Daoy (cell line): ENCODE data around the gene THSD4. TPM values are rescaled to one million over a fixed set of nuclear protein-coding genes. Genes with fewer than 3 reads are reported as not detected.

ENCODE experiments used
- DNase-seq: peaks from one replicate; pipeline ENCODE4 v3.0.0-alpha.2; 2015; ENCODE audit warnings: low read depth
- total RNA-seq: library from RNA; depleted of rRNA; stranded (reverse); fragments of >200 nt; shearing (Covaris generic); gene quantifications from 2 replicates; pipeline ENCODE4 v1.2.3, GENCODE V29; 2014; rRNA removed

Gene THSD4
- total RNA-seq, 1 experiment from 2014 or later: 5.4 TPM

GRCh38 chr15:71825021-71825730 lies 709.9 kb downstream of the THSD4 start:
- no peak for DNase-seq

GRCh38 chr15:71826196-71826595 lies 710.9 kb downstream of the THSD4 start:
- DNase-seq: no peak

- DNase-seq: no peak
Observed at GRCh38 chr15:71830981-71831380, 715.7 kb downstream of the THSD4 start.

Other genes starting within 250 kb of the THSD4 start
- gene THAP10, start 223.0 kb upstream of the THSD4 start, total RNA-seq: 7.6 and 9.6 TPM in 2 replicates
- gene LRRC49, start 222.6 kb upstream of the THSD4 start, total RNA-seq: 13.7 and 21.6 TPM in 2 replicates